HG03520 (cell line): Measurements from ENCODE around the gene RBM39.
A peak's percentile ranks its signal among the peaks of the same experiment; 100 is the strongest.
"Not testable (repeated sequence)": the region's sequence is repeated elsewhere in the genome, so short reads cannot be mapped to it uniquely, and the experiment has no call there.

Source experiments
- ATAC-seq: cut with Tn5 transposase; IDR thresholded peaks from one replicate; pipeline ENCODE4 v1.9.1; 2021; ENCODE audit warnings: mild to moderate bottlenecking, moderate library complexity; ENCODE audit not compliant: unreplicated experiment

The RBM39 gene

GRCh38 chr20:35706591-35707529 lies 35.2 kb downstream of the RBM39 start:
- not testable (repeated sequence) for ATAC-seq

- ATAC-seq, result not testable (repeated sequence)
Observed at GRCh38 chr20:35705894-35706293, 36.2 kb downstream of the RBM39 start.

- ATAC-seq, result no peak
Observed at GRCh38 chr20:35704514-35705261, 37.4 kb downstream of the RBM39 start.

GRCh38 chr20:35702824-35703695 lies 39.0 kb downstream of the RBM39 start:
- ATAC-seq, result no peak

- ATAC-seq, result no peak
Observed at GRCh38 chr20:35702051-35702823, 39.8 kb downstream of the RBM39 start.

- no peak for ATAC-seq
Observed at GRCh38 chr20:35700625-35701148, 41.4 kb downstream of the RBM39 start.

GRCh38 chr20:35699957-35700624 lies 42.0 kb downstream of the RBM39 start:
- ATAC-seq, result no peak

- ATAC-seq, result peak; percentile 71
Observed at GRCh38 chr20:35699127-35699956, 42.7 kb downstream of the RBM39 start, which contains the start of the genes NFS1 and ROMO1. Gene NFS1 (minus strand): TSS chr20:35699352. CDS start chr20:35699288, 64 bp downstream. Gene ROMO1 (plus strand): TSS chr20:35699405. CDS start chr20:35699633, 228 bp downstream.

- ATAC-seq, result peak; percentile 14
Observed at GRCh38 chr20:35698298-35699126, 43.5 kb downstream of the RBM39 start.

GRCh38 chr20:35697696-35698297 lies 44.3 kb downstream of the RBM39 start:
- ATAC-seq, result no peak

GRCh38 chr20:35695978-35696377 lies 46.1 kb downstream of the RBM39 start:
- no peak for ATAC-seq

GRCh38 chr20:35695245-35695749 lies 46.8 kb downstream of the RBM39 start:
- no peak for ATAC-seq

- no peak for ATAC-seq
Observed at GRCh38 chr20:35690265-35690664, 51.8 kb downstream of the RBM39 start.

- ATAC-seq, result not testable (repeated sequence)
Observed at GRCh38 chr20:35686872-35687271, 55.2 kb downstream of the RBM39 start.

GRCh38 chr20:35685368-35685767 lies 56.7 kb downstream of the RBM39 start:
- ATAC-seq, result not testable (repeated sequence)

GRCh38 chr20:35681960-35682359 lies 60.1 kb downstream of the RBM39 start:
- no peak for ATAC-seq
